Fibroblast of mammary gland (primary cell): ENCODE measurements around the gene TSC22D1.

Experiments
- DNase-seq: peaks from one replicate; pipeline ENCODE4 v3.0.0-alpha.2; 2010; ENCODE audit warnings: low read depth
- H3K4me3 ChIP-seq: 2 replicates; pipeline ENCODE4 v1.5.1; 2011; ENCODE audit warnings: low read depth, mild to moderate bottlenecking, low read length, moderate library complexity; ENCODE audit not compliant: control insufficient read depth
- TF ChIP-seq, protein P1 (sequence below): conservative IDR thresholded peaks from 2 replicates; pipeline ENCODE4 v1.5.1; 2011; ENCODE audit warnings: low read depth, low read length, inconsistent platforms; ENCODE audit not compliant: control insufficient read depth, insufficient read depth

TSC22D1 gene

GRCh38 chr13:44508562-44509077, 67.5 kb downstream of the TSC22D1 start:
- no peak for DNase-seq
- TF ChIP-seq, protein P1, sequence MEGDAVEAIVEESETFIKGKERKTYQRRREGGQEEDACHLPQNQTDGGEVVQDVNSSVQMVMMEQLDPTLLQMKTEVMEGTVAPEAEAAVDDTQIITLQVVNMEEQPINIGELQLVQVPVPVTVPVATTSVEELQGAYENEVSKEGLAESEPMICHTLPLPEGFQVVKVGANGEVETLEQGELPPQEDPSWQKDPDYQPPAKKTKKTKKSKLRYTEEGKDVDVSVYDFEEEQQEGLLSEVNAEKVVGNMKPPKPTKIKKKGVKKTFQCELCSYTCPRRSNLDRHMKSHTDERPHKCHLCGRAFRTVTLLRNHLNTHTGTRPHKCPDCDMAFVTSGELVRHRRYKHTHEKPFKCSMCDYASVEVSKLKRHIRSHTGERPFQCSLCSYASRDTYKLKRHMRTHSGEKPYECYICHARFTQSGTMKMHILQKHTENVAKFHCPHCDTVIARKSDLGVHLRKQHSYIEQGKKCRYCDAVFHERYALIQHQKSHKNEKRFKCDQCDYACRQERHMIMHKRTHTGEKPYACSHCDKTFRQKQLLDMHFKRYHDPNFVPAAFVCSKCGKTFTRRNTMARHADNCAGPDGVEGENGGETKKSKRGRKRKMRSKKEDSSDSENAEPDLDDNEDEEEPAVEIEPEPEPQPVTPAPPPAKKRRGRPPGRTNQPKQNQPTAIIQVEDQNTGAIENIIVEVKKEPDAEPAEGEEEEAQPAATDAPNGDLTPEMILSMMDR = no peak
- no peak overlapping the region for H3K4me3 ChIP-seq

GRCh38 chr13:44507639-44508038, 68.5 kb downstream of the TSC22D1 start:
- H3K4me3 ChIP-seq = no peak overlapping the region
- TF ChIP-seq, protein P1 = no peak

DNA sequence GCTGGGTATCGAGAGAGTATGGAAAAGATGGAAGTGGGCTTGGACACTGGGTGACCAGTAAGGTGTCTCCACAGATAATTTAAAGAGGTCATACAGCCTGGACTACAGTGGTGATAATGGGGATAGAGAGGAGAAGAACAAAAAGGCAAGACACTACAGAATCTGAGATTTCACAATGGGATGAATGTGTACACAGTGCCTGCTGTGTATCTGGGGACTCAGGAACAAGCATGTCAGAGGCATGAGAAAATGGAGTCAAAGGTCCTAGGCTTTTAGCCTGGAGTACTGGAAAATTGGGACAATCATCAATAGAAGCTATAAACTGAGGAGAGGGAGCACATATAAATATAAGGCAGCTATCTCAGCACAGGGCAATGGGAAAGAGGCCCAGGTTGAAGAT, 69.4 kb downstream of the TSC22D1 start:
- DNase-seq = peak; percentile 11
- TF ChIP-seq, protein P1 = no peak
- no peak overlapping the region for H3K4me3 ChIP-seq

More at GRCh38 chr13:44507639-44508038, 68.5 kb downstream of the TSC22D1 start:
- no peak for DNase-seq

- DNase-seq = no peak
- TF ChIP-seq, protein P1 = no peak
- H3K4me3 ChIP-seq = no peak overlapping the region
These were observed 69.9 kb downstream of the TSC22D1 start for GRCh38 chr13:44506251-44506650.

DNA sequence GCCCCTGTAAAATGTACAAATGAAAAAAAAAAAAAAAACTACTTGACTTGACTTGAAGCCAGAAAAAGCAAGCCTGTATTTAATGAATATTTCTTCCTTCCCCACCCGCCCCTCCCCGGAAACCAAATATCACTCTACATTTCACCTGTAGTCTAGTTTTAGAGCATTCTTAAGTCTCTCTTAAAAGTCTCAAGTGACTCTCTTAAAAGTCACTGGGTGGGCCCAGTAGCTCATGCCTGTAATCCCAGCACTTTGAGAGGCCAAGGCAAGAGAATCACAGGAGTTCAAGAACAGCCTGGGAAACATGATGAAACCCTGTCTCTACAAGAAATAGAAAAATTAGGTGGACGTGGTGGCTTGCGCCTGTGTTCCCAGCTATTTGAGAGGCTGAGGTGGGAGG, 72.0 kb downstream of the TSC22D1 start:
- DNase-seq = no peak
- no peak overlapping the region for H3K4me3 ChIP-seq
- TF ChIP-seq, protein P1 = no peak

GRCh38 chr13:44498969-44499368, 77.2 kb downstream of the TSC22D1 start:
- no peak for DNase-seq
- TF ChIP-seq, protein P1 = no peak
- no peak overlapping the region for H3K4me3 ChIP-seq

DNA sequence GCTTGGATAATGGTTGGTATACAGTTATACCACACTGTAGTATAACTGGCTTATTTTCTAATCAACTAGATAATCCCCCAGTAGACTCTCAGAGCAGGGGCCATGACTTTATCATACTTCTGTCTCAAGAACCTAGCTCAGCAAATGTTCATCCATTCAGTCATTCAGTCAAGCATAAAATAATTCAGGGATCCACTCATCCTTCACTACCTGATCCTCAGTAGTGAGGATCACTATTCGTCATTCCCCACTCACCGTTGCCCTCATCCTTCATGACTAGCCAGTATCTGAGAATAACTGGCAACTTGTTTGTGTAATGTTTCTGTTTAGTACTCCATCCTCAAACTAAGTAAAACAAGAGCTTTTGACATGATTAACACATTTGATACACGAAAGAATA, 77.6 kb downstream of the TSC22D1 start:
- no peak overlapping the region for H3K4me3 ChIP-seq
- no peak for DNase-seq
- TF ChIP-seq, protein P1 = no peak
